GM23338 (cell line): Measurements from ENCODE around the gene IPP. TPM values are rescaled to one million over a fixed set of nuclear protein-coding genes. Genes with fewer than 3 reads are reported as not detected.

ENCODE experiments used
- ATAC-seq: fragments of 200-7000 bp; cut with Tn5 transposase; 3 replicates; pipeline ENCODE4 v1.9.1; 2020
- DNase-seq: peaks from one replicate; pipeline ENCODE4 v3.0.0-alpha.2; 2015; ENCODE audit warnings: low spot score
- H2AFZ ChIP-seq: fragments of 200-600 bp; sonication (generic); 2 replicates; pipeline ENCODE4 v1.8.0; 2016; ENCODE audit warnings: antibody characterized with exemption, mild to moderate bottlenecking, moderate library complexity
- H3F3A ChIP-seq: fragments of 200-600 bp; sonication (generic); replicated peaks from 2 replicates; pipeline ENCODE4 v1.8.0; 2017; ENCODE audit warnings: antibody characterized with exemption, mixed run types, low read depth
- H3K27ac ChIP-seq: fragments of 200-600 bp; sonication (generic); 2 replicates; pipeline ENCODE4 v1.6.1; 2016; ENCODE audit warnings: low read depth
- H3K27me3 ChIP-seq: fragments of 200-600 bp; sonication (generic); 2 replicates; pipeline ENCODE4 v1.8.0; 2016; ENCODE audit warnings: mild to moderate bottlenecking, mixed run types, moderate library complexity; ENCODE audit not compliant: insufficient read depth
- H3K36me3 ChIP-seq: fragments of 200-600 bp; sonication (generic); 2 replicates; pipeline ENCODE4 v1.8.0; 2016; ENCODE audit warnings: mild to moderate bottlenecking; ENCODE audit not compliant: insufficient read depth
- H3K4me1 ChIP-seq: fragments of 200-600 bp; sonication (generic); 2 replicates; pipeline ENCODE4 v1.8.0; 2016; ENCODE audit warnings: mild to moderate bottlenecking, moderate library complexity; ENCODE audit not compliant: insufficient read depth
- H3K4me2 ChIP-seq: fragments of 200-600 bp; sonication (generic); 2 replicates; pipeline ENCODE4 v1.7.1; 2017; ENCODE audit warnings: mixed run types
- H3K4me3 ChIP-seq: fragments of 200-600 bp; sonication (generic); 2 replicates; pipeline ENCODE4 v1.6.1; 2016; ENCODE audit warnings: mixed run types
- H3K79me2 ChIP-seq: fragments of 200-600 bp; sonication (generic); replicated peaks from 2 replicates; pipeline ENCODE4 v1.8.0; 2017; ENCODE audit warnings: mild to moderate bottlenecking; ENCODE audit not compliant: insufficient read depth
- H3K9me2 ChIP-seq: fragments of 200-600 bp; sonication (generic); 2 replicates; pipeline ENCODE4 v1.8.0; 2017; ENCODE audit not compliant: insufficient read depth
- H4K20me1 ChIP-seq: fragments of 200-600 bp; sonication (generic); replicated peaks from 2 replicates; pipeline ENCODE4 v1.8.0; 2017; ENCODE audit warnings: mild to moderate bottlenecking; ENCODE audit not compliant: insufficient read depth
- H3K27ac Mint-ChIP-seq: 2 replicates; pipeline ENCODE4 v1.8.0; 2020; ENCODE audit warnings: inconsistent platforms, mild to moderate bottlenecking, moderate library complexity, mixed read lengths
- H3K27me3 Mint-ChIP-seq: 3 replicates; pipeline ENCODE4 v1.8.0; 2022; ENCODE audit warnings: low read depth, mild to moderate bottlenecking, moderate library complexity, mixed read lengths, inconsistent platforms; ENCODE audit not compliant: insufficient read depth, poor library complexity
- H3K36me3 Mint-ChIP-seq: 3 replicates; pipeline ENCODE4 v1.8.0; 2021; ENCODE audit warnings: low read depth, mild to moderate bottlenecking, inconsistent platforms, moderate library complexity, mixed read lengths
- H3K4me1 Mint-ChIP-seq: 3 replicates; pipeline ENCODE4 v1.8.0; 2020; ENCODE audit warnings: mild to moderate bottlenecking, inconsistent platforms, mixed read lengths
- H3K4me3 Mint-ChIP-seq: 3 replicates; pipeline ENCODE4 v1.8.0; 2021; ENCODE audit warnings: moderate library complexity, mild to moderate bottlenecking, inconsistent platforms, mixed read lengths
- H3K9me3 Mint-ChIP-seq: 3 replicates; pipeline ENCODE4 v1.8.0; 2020; ENCODE audit warnings: moderate library complexity, mild to moderate bottlenecking, inconsistent platforms, mixed read lengths
- CREB1 ChIP-seq: fragments of 250-450 bp; sonication (Bioruptor Pico); IDR thresholded peaks from 2 replicates; pipeline ENCODE4 v1.5.0; 2020; ENCODE audit warnings: low read depth, mild to moderate bottlenecking, moderate library complexity
- CTCF ChIP-seq, 2 experiments: fragments of 200-600 bp in 1 of 2; sonication (generic) in 1 of 2; conservative IDR thresholded peaks; 2 replicates each; pipeline versions ENCODE4 v1.5.1 to v1.6.1; 2016 to 2017; ENCODE audit warnings: antibody characterized with exemption in 2 of 2, low read depth in 2 of 2, mild to moderate bottlenecking in 2 of 2, moderate library complexity in 1 of 2
- EZH2 ChIP-seq: fragments of 200-600 bp; sonication (generic); IDR thresholded peaks from one replicate; pipeline ENCODE4 v1.8.0; 2017; ENCODE audit warnings: antibody characterized with exemption, mild to moderate bottlenecking, low read depth; ENCODE audit not compliant: unreplicated experiment
- NANOG ChIP-seq: IDR thresholded peaks from 2 replicates; pipeline ENCODE4 v1.6.1; 2016; ENCODE audit warnings: antibody characterized with exemption, borderline replicate concordance
- STAT1 ChIP-seq: IDR thresholded peaks from one replicate; pipeline ENCODE4 v1.6.1; 2016; ENCODE audit warnings: antibody characterized with exemption; ENCODE audit not compliant: unreplicated experiment
- ZNF114 ChIP-seq: fragments of 250-450 bp; sonication (Bioruptor Pico); IDR thresholded peaks from 2 replicates; pipeline ENCODE4 v1.5.0; 2020; ENCODE audit warnings: mild to moderate bottlenecking, moderate library complexity
- ZNF331 ChIP-seq: fragments of 250-450 bp; sonication (Bioruptor Pico); IDR thresholded peaks from 2 replicates; pipeline ENCODE4 v1.5.0; 2020; ENCODE audit warnings: low read depth, mild to moderate bottlenecking, moderate library complexity
- ZNF462 ChIP-seq: fragments of 250-450 bp; sonication (Bioruptor Pico); IDR thresholded peaks from 2 replicates; pipeline ENCODE4 v1.5.0; 2020; ENCODE audit warnings: mild to moderate bottlenecking, moderate library complexity
- polyA plus RNA-seq: library from polyadenylated mRNA; unstranded; fragments of >200 nt; fragmentation: Nextera tagmentation; extraction: Ambion mirVana; gene quantifications from 2 replicates; pipeline ENCODE4 v1.2.1, GENCODE V29; 2016
- total RNA-seq: library from RNA; depleted of rRNA; stranded (reverse); fragments of >200 nt; shearing (Covaris generic); gene quantifications from 2 replicates; pipeline ENCODE4 v1.2.3, GENCODE V29; 2014

Gene IPP
- total and polyA plus RNA-seq, 2 experiments from 2014 or later = 1.8 to 2.8 TPM

- Histone ChIP-seq H3K27me3 (no peaks in the 10 kb centered on the region), H3F3A (no peaks in the 10 kb centered on the region), H3K4me3 (no peak overlapping the region), H3K9me2 (no peaks in the 10 kb centered on the region), H3K36me3 (peaks cover 75% of the 10 kb centered on the region), H2AFZ (no peak overlapping the region), H3K79me2 (peaks cover 53% of the 10 kb centered on the region), H3K4me2 (no peak overlapping the region), H3K4me1 (no peaks in the 10 kb centered on the region), H3K27ac (no peak overlapping the region), H4K20me1 (peaks cover 26% of the 10 kb centered on the region)
- H3K27ac Mint-ChIP-seq = no peak overlapping the region
- ATAC-seq (no peak), DNase-seq (no peak)
- H3K4me1 Mint-ChIP-seq = peaks cover 8% of the 10 kb centered on the region
- TF ChIP-seq EZH2 = no peak
- no peak for TF ChIP-seq ZNF462 (CRISPR knock-in tag)
- no peak for TF ChIP-seq STAT1
- no peak for TF ChIP-seq ZNF331 (CRISPR knock-in tag)
- TF ChIP-seq CREB1 (CRISPR knock-in tag) = no peak
- TF ChIP-seq CTCF (conservative IDR thresholded peaks at IDR 0.05; ENCODE audit: low read depth in 2 of 2) = no peak
- TF ChIP-seq ZNF114 (CRISPR knock-in tag) = no peak
- no peak for TF ChIP-seq NANOG
- no peak overlapping the region for H3K4me3 Mint-ChIP-seq
- peaks cover 84% of the 10 kb centered on the region for H3K36me3 Mint-ChIP-seq
- H3K9me3 Mint-ChIP-seq = no peaks in the 10 kb centered on the region
- H3K27me3 Mint-ChIP-seq = peaks cover 4% of the 10 kb centered on the region
Measured at GRCh38 chr1:45656573-45657226, 93.8 kb downstream of the IPP start.
